ENCODE data around the gene TMEM207. TPM values are rescaled to one million over a fixed set of nuclear protein-coding genes. Genes with fewer than 3 reads are reported as not detected.

The TMEM207 gene
- total RNA-seq, 3 donors from 2014 or later = not detected

- no peak for DNase-seq
- no peak overlapping the region for H3K4me3 ChIP-seq
- H3K36me3 ChIP-seq (ENCODE audit: low read depth) = no peaks in the 10 kb centered on the region
- no peaks in the 10 kb centered on the region for H3K4me1 ChIP-seq (ENCODE audit: low read depth)
- no peak for ATAC-seq
- no peaks in the 10 kb centered on the region for H3K9me3 ChIP-seq
- intact Hi-C loops (cut with DNase I, micrococcal nuclease) = no loop called here
- TF ChIP-seq CTCF (IDR thresholded peaks at IDR 0.05) = no peak
Measured at GRCh38 chr3:190401963-190402362, 47.7 kb downstream of the TMEM207 start.

- Histone ChIP-seq H3K4me1 (ENCODE audit: low read depth) (no peaks in the 10 kb centered on the region), H3K4me3 (no peak overlapping the region), H3K36me3 (ENCODE audit: low read depth) (no peaks in the 10 kb centered on the region), H3K9me3 (no peaks in the 10 kb centered on the region)
- ATAC-seq = no peak
- intact Hi-C loops (cut with DNase I, micrococcal nuclease) = no loop called here
- DNase-seq = no peak
- no peak for TF ChIP-seq CTCF (IDR thresholded peaks at IDR 0.05)
Measured at GRCh38 chr3:190399677-190400076, 50.0 kb downstream of the TMEM207 start.

- ATAC-seq = no peak
- no peak for DNase-seq
- H3K4me3 ChIP-seq = no peak overlapping the region
- no peak for TF ChIP-seq CTCF (IDR thresholded peaks at IDR 0.05)
- no peaks in the 10 kb centered on the region for H3K4me1 ChIP-seq (ENCODE audit: low read depth)
- no peaks in the 10 kb centered on the region for H3K9me3 ChIP-seq
- no peaks in the 10 kb centered on the region for H3K36me3 ChIP-seq (ENCODE audit: low read depth)
- intact Hi-C loops (cut with DNase I, micrococcal nuclease) = no loop called here
Measured at GRCh38 chr3:190397889-190398288, 51.8 kb downstream of the TMEM207 start.

- Histone ChIP-seq H3K4me3 (no peak overlapping the region), H3K9me3 (no peaks in the 10 kb centered on the region), H3K36me3 (ENCODE audit: low read depth) (no peaks in the 10 kb centered on the region), H3K4me1 (ENCODE audit: low read depth) (no peaks in the 10 kb centered on the region)
- ATAC-seq (no peak), DNase-seq (no peak)
- no peak for TF ChIP-seq CTCF (IDR thresholded peaks at IDR 0.05)
- intact Hi-C loops (cut with DNase I, micrococcal nuclease) = no loop called here
Measured at GRCh38 chr3:190396001-190396400, 53.7 kb downstream of the TMEM207 start.

GRCh38 chr3:190388703-190389102 lies 61.0 kb downstream of the TMEM207 start:
- no peak for TF ChIP-seq CTCF (IDR thresholded peaks at IDR 0.05)
- no peaks in the 10 kb centered on the region for H3K4me1 ChIP-seq (ENCODE audit: low read depth)
- intact Hi-C loops (cut with DNase I, micrococcal nuclease) = loop anchor here in 1 of 2 donors (10.0 kb wide), 1 partner anchor 164 kb away; no protein-coding TSS in a partner anchor
- DNase-seq (no peak), ATAC-seq (no peak)
- H3K36me3 ChIP-seq (ENCODE audit: low read depth) = no peaks in the 10 kb centered on the region
- H3K4me3 ChIP-seq = no peak overlapping the region
- no peaks in the 10 kb centered on the region for H3K9me3 ChIP-seq
